SK-N-SH treated with all-trans-retinoic acid at 6 μM for 48 hours (cell line): ENCODE data around the gene CALY.

Experiments
- ATAC-seq: fragments of 200-7000 bp; cut with Tn5 transposase; 3 replicates; pipeline ENCODE4 v1.9.1; 2020; ENCODE audit warnings: mild to moderate bottlenecking, moderate library complexity
- ARNTL ChIP-seq: fragments of 450-650 bp; formaldehyde crosslinking; IDR thresholded peaks from 2 replicates; pipeline ENCODE4 v1.5.0; 2020; ENCODE audit warnings: low read depth, mild to moderate bottlenecking, moderate library complexity, borderline replicate concordance
- BACH2 ChIP-seq: fragments of 250-450 bp; sonication (Bioruptor Pico); IDR thresholded peaks from 2 replicates; pipeline ENCODE4 v1.9.0; 2021; ENCODE audit warnings: mild to moderate bottlenecking, borderline replicate concordance
- CSDC2 ChIP-seq: fragments of 250-450 bp; sonication (Bioruptor Pico); IDR thresholded peaks from 2 replicates; pipeline ENCODE4 v1.5.0; 2020; ENCODE audit warnings: mild to moderate bottlenecking, moderate library complexity
- CSRNP3 ChIP-seq: fragments of 250-450 bp; sonication (Bioruptor Pico); IDR thresholded peaks from 2 replicates; pipeline ENCODE4 v1.5.1; 2021; ENCODE audit warnings: mild to moderate bottlenecking, moderate library complexity
- ESRRG ChIP-seq: fragments of 250-450 bp; sonication (Bioruptor Pico); IDR thresholded peaks from 2 replicates; pipeline ENCODE4 v1.6.1; 2021; ENCODE audit warnings: mild to moderate bottlenecking
- GLIS3 ChIP-seq: fragments of 250-450 bp; sonication (Bioruptor Pico); IDR thresholded peaks from 2 replicates; pipeline ENCODE4 v1.5.0; 2020; ENCODE audit warnings: mild to moderate bottlenecking, moderate library complexity
- POU6F1 ChIP-seq: fragments of 250-450 bp; sonication (Bioruptor Pico); IDR thresholded peaks from 2 replicates; pipeline ENCODE4 v1.8.0; 2021; ENCODE audit warnings: low read depth, mild to moderate bottlenecking, moderate library complexity, borderline replicate concordance
- PPARA ChIP-seq: fragments of 250-450 bp; sonication (Bioruptor Pico); IDR thresholded peaks from 2 replicates; pipeline ENCODE4 v1.5.0; 2020; ENCODE audit warnings: mild to moderate bottlenecking, borderline replicate concordance
- SNAI2 ChIP-seq: fragments of 250-450 bp; sonication (Bioruptor Pico); IDR thresholded peaks from 2 replicates; pipeline ENCODE4 v1.5.0; 2020; ENCODE audit warnings: mild to moderate bottlenecking, moderate library complexity
- TCF4 ChIP-seq: fragments of 250-450 bp; sonication (Bioruptor Pico); IDR thresholded peaks from 2 replicates; pipeline ENCODE4 v1.8.0; 2021; ENCODE audit warnings: mild to moderate bottlenecking, moderate library complexity, borderline replicate concordance
- TOX ChIP-seq: fragments of 250-450 bp; sonication (Bioruptor Pico); IDR thresholded peaks from 2 replicates; pipeline ENCODE4 v1.8.0; 2021; ENCODE audit warnings: mild to moderate bottlenecking, moderate library complexity, borderline replicate concordance
- TSHZ2 ChIP-seq: fragments of 250-450 bp; sonication (Bioruptor Pico); IDR thresholded peaks from 2 replicates; pipeline ENCODE4 v1.5.0; 2020; ENCODE audit warnings: mild to moderate bottlenecking, moderate library complexity
- ZC3H10 ChIP-seq: fragments of 250-450 bp; sonication (Bioruptor Pico); IDR thresholded peaks from 2 replicates; pipeline ENCODE4 v1.5.1; 2021; ENCODE audit warnings: mild to moderate bottlenecking, moderate library complexity
- ZFP3 ChIP-seq: fragments of 250-450 bp; sonication (Bioruptor Pico); IDR thresholded peaks from 2 replicates; pipeline ENCODE4 v1.5.0; 2020; ENCODE audit warnings: mild to moderate bottlenecking, moderate library complexity
- ZFP30 ChIP-seq: fragments of 450-650 bp; formaldehyde crosslinking; IDR thresholded peaks from 2 replicates; pipeline ENCODE4 v1.5.0; 2022; ENCODE audit warnings: mild to moderate bottlenecking, moderate library complexity
- ZNF565 ChIP-seq: fragments of 450-650 bp; formaldehyde crosslinking; conservative IDR thresholded peaks from 2 replicates; pipeline ENCODE4 v1.5.0; 2020; ENCODE audit warnings: low read depth, mild to moderate bottlenecking, moderate library complexity
- ZNF70 ChIP-seq: fragments of 450-650 bp; formaldehyde crosslinking; IDR thresholded peaks from 2 replicates; pipeline ENCODE4 v1.5.0; 2020; ENCODE audit warnings: mild to moderate bottlenecking, moderate library complexity
- ZNF8 ChIP-seq: fragments of 450-650 bp; formaldehyde crosslinking; IDR thresholded peaks from 2 replicates; pipeline ENCODE4 v1.5.0; 2020; ENCODE audit warnings: mild to moderate bottlenecking, moderate library complexity
- TF ChIP-seq, protein P1 (sequence below): fragments of 250-450 bp; sonication (Bioruptor Pico); IDR thresholded peaks from 2 replicates; pipeline ENCODE4 v1.5.1; 2020; ENCODE audit warnings: low read depth, mild to moderate bottlenecking, moderate library complexity
- TF ChIP-seq, protein P2 (sequence below): fragments of 250-450 bp; sonication (Bioruptor Pico); IDR thresholded peaks from 2 replicates; pipeline ENCODE4 v1.8.0; 2020; ENCODE audit warnings: mild to moderate bottlenecking, moderate library complexity, borderline replicate concordance

Gene CALY

DNA sequence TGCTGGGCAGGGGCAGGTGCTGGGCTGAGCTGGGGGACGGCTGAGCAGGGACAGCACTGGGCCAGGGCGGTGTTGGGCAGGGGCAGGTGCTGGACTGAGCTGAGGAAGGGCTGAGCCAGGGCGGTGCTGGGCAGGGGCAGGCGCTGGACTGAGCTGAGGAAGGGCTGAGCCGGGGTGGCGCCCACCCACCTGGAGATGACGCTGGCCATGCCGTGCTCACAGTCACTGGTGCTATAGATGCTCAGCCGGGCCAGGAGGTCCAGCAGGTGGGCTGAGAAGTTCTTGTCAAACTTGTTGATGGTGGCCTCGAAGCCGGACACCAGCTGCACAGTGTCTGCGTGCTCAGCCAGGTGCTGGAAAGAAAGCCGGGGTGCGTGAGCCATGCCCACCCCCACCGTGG is 55.6 kb downstream of the CALY start:
- no peak for ATAC-seq
- no peak for TF ChIP-seq TCF4 (CRISPR knock-in tag)
- no peak for TF ChIP-seq ZNF565 (CRISPR knock-in tag)
- TF ChIP-seq, protein P1, sequence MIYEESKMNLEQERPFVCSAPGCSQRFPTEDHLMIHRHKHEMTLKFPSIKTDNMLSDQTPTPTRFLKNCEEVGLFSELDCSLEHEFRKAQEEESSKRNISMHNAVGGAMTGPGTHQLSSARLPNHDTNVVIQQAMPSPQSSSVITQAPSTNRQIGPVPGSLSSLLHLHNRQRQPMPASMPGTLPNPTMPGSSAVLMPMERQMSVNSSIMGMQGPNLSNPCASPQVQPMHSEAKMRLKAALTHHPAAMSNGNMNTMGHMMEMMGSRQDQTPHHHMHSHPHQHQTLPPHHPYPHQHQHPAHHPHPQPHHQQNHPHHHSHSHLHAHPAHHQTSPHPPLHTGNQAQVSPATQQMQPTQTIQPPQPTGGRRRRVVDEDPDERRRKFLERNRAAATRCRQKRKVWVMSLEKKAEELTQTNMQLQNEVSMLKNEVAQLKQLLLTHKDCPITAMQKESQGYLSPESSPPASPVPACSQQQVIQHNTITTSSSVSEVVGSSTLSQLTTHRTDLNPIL (CRISPR knock-in tag): no peak
- no peak for TF ChIP-seq ZFP30 (CRISPR knock-in tag)
- no peak for TF ChIP-seq ZC3H10 (CRISPR knock-in tag)
- TF ChIP-seq POU6F1 (CRISPR knock-in tag): no peak
- no peak for TF ChIP-seq ARNTL (CRISPR knock-in tag)
- no peak for TF ChIP-seq ESRRG (CRISPR knock-in tag)

- TF ChIP-seq TOX (no peak), BACH2 (CRISPR knock-in tag) (no peak)
- no peak for ATAC-seq
Measured at GRCh38 chr10:133280391-133281059, 56.2 kb downstream of the CALY start.

DNA sequence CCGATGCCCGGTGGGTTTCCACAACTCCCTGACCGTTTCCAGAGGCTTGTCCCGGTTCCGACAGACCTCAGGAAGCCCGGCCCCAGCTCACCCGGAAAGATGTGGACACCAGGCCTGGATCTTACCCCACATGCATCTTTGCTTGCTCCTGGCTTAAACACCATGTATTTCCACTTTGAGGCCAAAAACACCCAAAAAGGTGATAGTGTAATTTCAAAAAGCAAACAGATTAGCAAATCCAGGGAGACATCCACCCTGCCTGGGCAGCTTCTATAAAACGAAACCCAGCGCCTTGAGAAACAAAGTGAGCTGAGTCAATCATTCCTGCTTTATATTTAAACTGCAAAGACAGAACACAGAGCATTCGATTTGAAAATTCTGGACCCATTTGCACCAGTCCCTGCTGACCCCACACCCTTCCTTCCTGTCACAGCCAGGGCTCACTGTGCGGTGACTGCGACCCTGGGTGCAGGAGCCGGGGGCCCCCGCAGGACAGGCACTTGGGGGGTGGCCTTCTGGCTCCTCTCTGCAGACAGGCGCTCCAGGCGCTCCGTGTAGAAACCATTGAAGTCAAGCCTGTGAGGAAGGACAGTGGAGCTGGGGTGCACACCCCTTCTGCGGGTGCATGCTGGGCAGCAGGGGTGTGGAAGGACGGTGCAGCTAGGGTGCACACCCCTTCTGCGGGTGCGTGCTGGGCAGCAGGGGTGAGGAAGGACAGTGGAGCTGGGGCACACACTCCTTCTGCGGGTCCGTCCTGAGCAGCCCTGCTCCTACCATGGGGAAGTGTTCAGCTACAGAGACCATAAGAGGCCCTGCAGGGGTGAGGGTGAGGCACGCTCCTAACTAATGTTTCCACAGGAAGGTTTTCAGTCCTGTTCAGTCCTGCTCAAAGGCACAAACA is 57.1 kb downstream of the CALY start:
- no peak for ATAC-seq
- TF ChIP-seq CSDC2 (CRISPR knock-in tag) (no peak), SNAI2 (no peak), ZNF565 (CRISPR knock-in tag) (no peak), ESRRG (CRISPR knock-in tag) (no peak), ZNF8 (CRISPR knock-in tag) (no peak), TCF4 (CRISPR knock-in tag) (no peak), GLIS3 (CRISPR knock-in tag) (no peak), CSRNP3 (CRISPR knock-in tag) (no peak), ZNF70 (CRISPR knock-in tag) (no peak), ZC3H10 (CRISPR knock-in tag) (no peak), PPARA (CRISPR knock-in tag) (no peak), ZFP30 (CRISPR knock-in tag) (no peak), ZFP3 (CRISPR knock-in tag) (no peak), TSHZ2 (CRISPR knock-in tag) (no peak)
- TF ChIP-seq, protein P1 (CRISPR knock-in tag): no peak
- TF ChIP-seq, protein P2, sequence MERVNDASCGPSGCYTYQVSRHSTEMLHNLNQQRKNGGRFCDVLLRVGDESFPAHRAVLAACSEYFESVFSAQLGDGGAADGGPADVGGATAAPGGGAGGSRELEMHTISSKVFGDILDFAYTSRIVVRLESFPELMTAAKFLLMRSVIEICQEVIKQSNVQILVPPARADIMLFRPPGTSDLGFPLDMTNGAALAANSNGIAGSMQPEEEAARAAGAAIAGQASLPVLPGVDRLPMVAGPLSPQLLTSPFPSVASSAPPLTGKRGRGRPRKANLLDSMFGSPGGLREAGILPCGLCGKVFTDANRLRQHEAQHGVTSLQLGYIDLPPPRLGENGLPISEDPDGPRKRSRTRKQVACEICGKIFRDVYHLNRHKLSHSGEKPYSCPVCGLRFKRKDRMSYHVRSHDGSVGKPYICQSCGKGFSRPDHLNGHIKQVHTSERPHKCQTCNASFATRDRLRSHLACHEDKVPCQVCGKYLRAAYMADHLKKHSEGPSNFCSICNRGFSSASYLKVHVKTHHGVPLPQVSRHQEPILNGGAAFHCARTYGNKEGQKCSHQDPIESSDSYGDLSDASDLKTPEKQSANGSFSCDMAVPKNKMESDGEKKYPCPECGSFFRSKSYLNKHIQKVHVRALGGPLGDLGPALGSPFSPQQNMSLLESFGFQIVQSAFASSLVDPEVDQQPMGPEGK (CRISPR knock-in tag): no peak
